Activated gamma-delta T cell (primary cell): ENCODE results near the gene PELI2.
"Not testable (repeated sequence)": the region's sequence is repeated elsewhere in the genome, so short reads cannot be mapped to it uniquely, and the experiment has no call there.

Experiments
- DNase-seq: peaks from one replicate; lab custom pipeline; 2025; lab: John Stamatoyannopoulos, UW

PELI2 gene

GRCh38 chr14:56143025-56143424 lies 24.8 kb downstream of the PELI2 start:
- no peak for DNase-seq

GRCh38 chr14:56144176-56144575 lies 26.0 kb downstream of the PELI2 start:
- no peak for DNase-seq

GRCh38 chr14:56145181-56145769 lies 27.1 kb downstream of the PELI2 start:
- no peak for DNase-seq

- no peak for DNase-seq
These were observed 27.8 kb downstream of the PELI2 start for GRCh38 chr14:56145965-56146364.

- no peak for DNase-seq
These were observed 29.2 kb downstream of the PELI2 start for GRCh38 chr14:56147449-56147848.

- no peak for DNase-seq
These were observed 30.0 kb downstream of the PELI2 start for GRCh38 chr14:56147986-56148901.

GRCh38 chr14:56149151-56149550 lies 30.9 kb downstream of the PELI2 start:
- no peak for DNase-seq

GRCh38 chr14:56149995-56150394 lies 31.8 kb downstream of the PELI2 start:
- no peak for DNase-seq

- no peak for DNase-seq
These were observed 32.6 kb downstream of the PELI2 start for GRCh38 chr14:56150645-56151345.

- no peak for DNase-seq
These were observed 34.0 kb downstream of the PELI2 start for GRCh38 chr14:56152221-56152620.

GRCh38 chr14:56153267-56153666 lies 35.1 kb downstream of the PELI2 start:
- DNase-seq = no peak

GRCh38 chr14:56154321-56154720 lies 36.1 kb downstream of the PELI2 start:
- DNase-seq = no peak

- no peak for DNase-seq
These were observed 37.9 kb downstream of the PELI2 start for GRCh38 chr14:56156096-56156495.

GRCh38 chr14:56159066-56159465 lies 40.9 kb downstream of the PELI2 start:
- no peak for DNase-seq

GRCh38 chr14:56160088-56160487 lies 41.9 kb downstream of the PELI2 start:
- no peak for DNase-seq

- DNase-seq = no peak
These were observed 43.4 kb downstream of the PELI2 start for GRCh38 chr14:56161658-56162057.

- DNase-seq = no peak
These were observed 44.3 kb downstream of the PELI2 start for GRCh38 chr14:56162476-56162875.

GRCh38 chr14:56166579-56166978 lies 48.4 kb downstream of the PELI2 start:
- DNase-seq = not testable (repeated sequence)

GRCh38 chr14:56168007-56168616 lies 49.9 kb downstream of the PELI2 start:
- DNase-seq = no peak

- no peak for DNase-seq
These were observed 51.8 kb downstream of the PELI2 start for GRCh38 chr14:56170028-56170427.

- DNase-seq = no peak
These were observed 52.7 kb downstream of the PELI2 start for GRCh38 chr14:56170877-56171422.

- no peak for DNase-seq
These were observed 53.9 kb downstream of the PELI2 start for GRCh38 chr14:56172074-56172473.
